ENCODE results near the gene C1RL. TPM values are rescaled to one million over a fixed set of nuclear protein-coding genes. Genes with fewer than 3 reads are reported as not detected.

Gene C1RL
- total and polyA plus RNA-seq, 4 donors: 8.0 to 22.6 (median 10.4) TPM

- H3K36me3 ChIP-seq (ENCODE audit: control insufficient read depth, insufficient read depth, low read length): no peaks in the 10 kb centered on the region
- no peak overlapping the region for H3K27ac ChIP-seq (ENCODE audit: low read depth, low read length)
- H3K4me1 ChIP-seq (ENCODE audit: control insufficient read depth, insufficient read depth, low read length): no peaks in the 10 kb centered on the region
- H3K9me3 ChIP-seq (ENCODE audit: control insufficient read depth, insufficient read depth, low read length): no peaks in the 10 kb centered on the region
- no peak overlapping the region for H3K4me3 ChIP-seq (ENCODE audit: low read depth, low read length)
- DNase-seq (ENCODE audit: low read depth in 4 of 6, low spot score in 6 of 6): no peak
- 86% methylated on average over 3 of the region's 5 CpGs for WGBS (ENCODE audit: insufficient coverage)
- H3K27me3 ChIP-seq (ENCODE audit: control insufficient read depth, insufficient read depth, low read length): no peaks in the 10 kb centered on the region
Observed at GRCh38 chr12:7046383-7047105, 62.5 kb downstream of the C1RL start.

DNA sequence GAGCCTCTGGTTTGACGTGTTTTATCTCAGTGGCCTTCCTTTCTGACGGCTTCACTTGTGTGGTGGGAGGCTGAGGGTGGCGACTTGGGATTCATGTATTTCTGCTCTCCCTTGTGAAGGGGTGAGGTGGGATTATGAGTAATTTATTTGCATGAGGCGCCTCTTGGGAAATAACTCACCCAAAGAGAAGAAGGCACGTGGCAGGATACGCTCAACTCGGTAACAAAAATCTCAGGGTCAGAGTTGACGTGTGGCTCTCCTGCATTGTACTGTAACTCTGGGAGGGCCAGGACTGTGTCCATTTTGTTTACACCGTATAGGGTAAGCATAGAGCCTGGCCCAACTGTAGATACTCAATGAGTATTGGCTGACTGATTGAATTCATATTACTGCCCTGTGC is 63.1 kb downstream of the C1RL start:
- H3K27ac ChIP-seq (ENCODE audit: low read depth, low read length): no peak overlapping the region
- 94% methylated on average over 9 of the region's 9 CpGs for WGBS (ENCODE audit: insufficient coverage)
- no peak overlapping the region for H3K4me3 ChIP-seq (ENCODE audit: low read depth, low read length)
- H3K9me3 ChIP-seq (ENCODE audit: control insufficient read depth, insufficient read depth, low read length): no peaks in the 10 kb centered on the region
- H3K4me1 ChIP-seq (ENCODE audit: control insufficient read depth, insufficient read depth, low read length): no peaks in the 10 kb centered on the region
- no peaks in the 10 kb centered on the region for H3K36me3 ChIP-seq (ENCODE audit: control insufficient read depth, insufficient read depth, low read length)
- DNase-seq (ENCODE audit: low read depth in 4 of 6, low spot score in 6 of 6): no peak
- H3K27me3 ChIP-seq (ENCODE audit: control insufficient read depth, insufficient read depth, low read length): no peaks in the 10 kb centered on the region

Small RNAs within 50 kb of the gene (small RNA-seq; reads per million reads assigned to genes)
- not detected for gene RNU6-485P (ENCODE audit: low replicate concordance)

Other genes with a start within 250 kb of the C1RL start
- gene TPI1, start 241.7 kb downstream of the C1RL start, total RNA-seq: 100 to 1,000 TPM; 413 to 837 TPM
- gene TPI1, start 241.7 kb downstream of the C1RL start, polyA plus RNA-seq (ENCODE audit: insufficient read length in 2 of 2): 100 to 1,000 TPM; 519 to 535 TPM
- gene SPSB2, start 235.9 kb downstream of the C1RL start, total RNA-seq: 1 to 10 TPM; 3.5 to 5.4 TPM
- 1 to 10 TPM; 5.7 to 10.0 TPM for gene SPSB2, start 235.9 kb downstream of the C1RL start, polyA plus RNA-seq (ENCODE audit: insufficient read length in 2 of 2)
- gene LRRC23, start 204.4 kb downstream of the C1RL start, total RNA-seq: 10 to 100 TPM; 13.5 to 25.5 TPM
- 10 to 100 TPM; 25.1 to 25.3 TPM for gene LRRC23, start 204.4 kb downstream of the C1RL start, polyA plus RNA-seq (ENCODE audit: insufficient read length in 2 of 2)
- gene ENO2, start 194.6 kb downstream of the C1RL start, total RNA-seq: 100 to 1,000 TPM; 118 to 307 TPM
- 100 to 1,000 TPM; 615 to 640 TPM for gene ENO2, start 194.6 kb downstream of the C1RL start, polyA plus RNA-seq (ENCODE audit: insufficient read length in 2 of 2)
- 10 to 100 TPM; 23.1 to 24.9 TPM for gene ATN1, start 181.3 kb downstream of the C1RL start, total RNA-seq
- gene ATN1, start 181.3 kb downstream of the C1RL start, polyA plus RNA-seq (ENCODE audit: insufficient read length in 2 of 2): 100 to 1,000 TPM; 208 to 228 TPM
- gene RNU7-1, start 165.4 kb downstream of the C1RL start, total RNA-seq: not detected
- 10 to 100 TPM; 16.2 to 21.9 TPM for gene RNU7-1, start 165.4 kb downstream of the C1RL start, polyA plus RNA-seq (ENCODE audit: insufficient read length in 2 of 2)
- 100 to 1,000 TPM; 108 to 376 TPM for gene C12orf57, start 165.2 kb downstream of the C1RL start, total RNA-seq
- gene C12orf57, start 165.2 kb downstream of the C1RL start, polyA plus RNA-seq (ENCODE audit: insufficient read length in 2 of 2): 100 to 1,000 TPM; 220 to 243 TPM
- 1 to 10 TPM; 8.4 to 9.3 TPM for gene PTPN6, start 157.9 kb downstream of the C1RL start, total RNA-seq
- gene PTPN6, start 157.9 kb downstream of the C1RL start, polyA plus RNA-seq (ENCODE audit: insufficient read length in 2 of 2): 1 to 10 TPM; 5.7 to 7.9 TPM
- gene PHB2, start 138.6 kb downstream of the C1RL start, total RNA-seq: 100 to 1,000 TPM in 1 of 2 donors, 10 to 100 TPM in 1; 88.4 to 226 TPM
- 100 to 1,000 TPM; 174 to 185 TPM for gene PHB2, start 138.6 kb downstream of the C1RL start, polyA plus RNA-seq (ENCODE audit: insufficient read length in 2 of 2)
- gene EMG1, start 138.3 kb downstream of the C1RL start, total RNA-seq: 10 to 100 TPM; 18.9 to 43.1 TPM
- gene EMG1, start 138.3 kb downstream of the C1RL start, polyA plus RNA-seq (ENCODE audit: insufficient read length in 2 of 2): 10 to 100 TPM; 30.1 to 33.3 TPM
- 10 to 100 TPM; 12.7 to 20.4 TPM for gene LPCAT3, start 90.7 kb downstream of the C1RL start, total RNA-seq
- 10 to 100 TPM; 35.5 to 42.3 TPM for gene LPCAT3, start 90.7 kb downstream of the C1RL start, polyA plus RNA-seq (ENCODE audit: insufficient read length in 2 of 2)
- 100 to 1,000 TPM in 1 of 2 donors, 10 to 100 TPM in 1; 77.6 to 122 TPM for gene C1S, start 48.5 kb downstream of the C1RL start, total RNA-seq
- gene C1S, start 48.5 kb downstream of the C1RL start, polyA plus RNA-seq (ENCODE audit: insufficient read length in 2 of 2): 10 to 100 TPM; 19.1 to 41.3 TPM
- 10 to 100 TPM; 41.8 to 83.1 TPM for gene C1R, start 16.8 kb downstream of the C1RL start, total RNA-seq
- 10 to 100 TPM; 18.7 to 31.7 TPM for gene C1R, start 16.8 kb downstream of the C1RL start, polyA plus RNA-seq (ENCODE audit: insufficient read length in 2 of 2)
- 1 to 10 TPM in 1 of 2 donors, under 1 TPM in 1; 0.20 to 1.0 TPM for gene RBP5, start 19.7 kb upstream of the C1RL start, total RNA-seq
- 1 to 10 TPM; 3.2 to 5.1 TPM for gene RBP5, start 19.7 kb upstream of the C1RL start, polyA plus RNA-seq (ENCODE audit: insufficient read length in 2 of 2)
- gene CLSTN3, start 21.2 kb upstream of the C1RL start, total RNA-seq: 100 to 1,000 TPM in 1 of 2 donors, 10 to 100 TPM in 1; 33.9 to 215 TPM
- gene CLSTN3, start 21.2 kb upstream of the C1RL start, polyA plus RNA-seq (ENCODE audit: insufficient read length in 2 of 2): 100 to 1,000 TPM; 160 to 188 TPM
- gene PEX5, start 80.5 kb upstream of the C1RL start, total RNA-seq: 10 to 100 TPM; 35.2 to 38.8 TPM
- gene PEX5, start 80.5 kb upstream of the C1RL start, polyA plus RNA-seq (ENCODE audit: insufficient read length in 2 of 2): 10 to 100 TPM; 65.6 to 68.5 TPM
- gene ACSM4, start 194.9 kb upstream of the C1RL start, total RNA-seq: not detected
- under 1 TPM in 1 of 2 donors, not detected in 1; 0.12 TPM for gene ACSM4, start 194.9 kb upstream of the C1RL start, polyA plus RNA-seq (ENCODE audit: insufficient read length in 2 of 2)